Trophoblast cell (in vitro differentiated cells and primary cell): ENCODE data around the gene HNRNPL.
"Not testable (repeated sequence)": the region's sequence is repeated elsewhere in the genome, so short reads cannot be mapped to it uniquely, and the experiment has no call there.

Experiments used
- DNase-seq, 2 donors: peaks; one replicate each; pipeline ENCODE4 v3.0.0-alpha.2; 2016
- H2AFZ ChIP-seq: 2 replicates; pipeline ENCODE4 v1.6.1; 2013; ENCODE audit warnings: low read length, moderate library complexity, mild to moderate bottlenecking; ENCODE audit not compliant: insufficient read depth, poor library complexity
- H2AK5ac ChIP-seq: 2 replicates; pipeline ENCODE4 v1.6.1; 2013; ENCODE audit warnings: mild to moderate bottlenecking, low read length
- H2BK120ac ChIP-seq: 2 replicates; pipeline ENCODE4 v1.6.1; 2013; ENCODE audit warnings: low read length, mild to moderate bottlenecking, moderate library complexity; ENCODE audit not compliant: insufficient read depth, poor library complexity
- H2BK12ac ChIP-seq: 2 replicates; pipeline ENCODE4 v1.6.1; 2013; ENCODE audit warnings: mild to moderate bottlenecking, low read length, moderate library complexity
- H2BK5ac ChIP-seq: 2 replicates; pipeline ENCODE4 v1.6.1; 2013; ENCODE audit warnings: low read length, low read depth, moderate library complexity, mild to moderate bottlenecking; ENCODE audit not compliant: poor library complexity
- H3K14ac ChIP-seq: 2 replicates; pipeline ENCODE4 v1.6.1; 2013; ENCODE audit warnings: mild to moderate bottlenecking, low read length
- H3K18ac ChIP-seq: 2 replicates; pipeline ENCODE4 v1.6.1; 2013; ENCODE audit warnings: mild to moderate bottlenecking, low read length
- H3K23ac ChIP-seq: 2 replicates; pipeline ENCODE4 v1.6.1; 2013; ENCODE audit warnings: low read length
- H3K27ac ChIP-seq: 2 replicates; pipeline ENCODE4 v1.5.1; 2013; ENCODE audit warnings: low read depth, mild to moderate bottlenecking, inconsistent platforms, low read length, moderate library complexity
- H3K27me3 ChIP-seq: 2 replicates; pipeline ENCODE4 v1.6.1; 2013; ENCODE audit warnings: inconsistent platforms, mild to moderate bottlenecking, low read length, moderate library complexity; ENCODE audit not compliant: insufficient read depth
- H3K36me3 ChIP-seq, 2 experiments: 1 replicate in 1 of 2; 2 replicates in 1 of 2; pipeline ENCODE4 v1.6.1; 2013; ENCODE audit warnings: low read length in 2 of 2, mild to moderate bottlenecking in 2 of 2, moderate library complexity in 1 of 2; ENCODE audit not compliant: insufficient read depth in 2 of 2, control insufficient read depth in 1 of 2
- H3K4ac ChIP-seq: 2 replicates; pipeline ENCODE4 v1.6.1; 2013; ENCODE audit warnings: low read depth, mild to moderate bottlenecking, low read length, moderate library complexity
- H3K4me1 ChIP-seq, 2 experiments: 1 replicate in 1 of 2; 2 replicates in 1 of 2; pipeline ENCODE4 v1.6.1; 2013; ENCODE audit warnings: low read length in 2 of 2, mild to moderate bottlenecking in 2 of 2, moderate library complexity in 1 of 2; ENCODE audit not compliant: insufficient read depth in 2 of 2, control insufficient read depth in 1 of 2
- H3K4me2 ChIP-seq: 2 replicates; pipeline ENCODE4 v1.6.1; 2013; ENCODE audit warnings: inconsistent platforms, mild to moderate bottlenecking, low read length, moderate library complexity
- H3K4me3 ChIP-seq: 2 replicates; pipeline ENCODE4 v1.5.1; 2013; ENCODE audit warnings: mild to moderate bottlenecking, low read depth, low read length, inconsistent platforms
- H3K79me1 ChIP-seq: one replicate; pipeline ENCODE4 v1.6.1; 2013; ENCODE audit warnings: low read length
- H3K79me2 ChIP-seq: 2 replicates; pipeline ENCODE4 v1.6.1; 2013; ENCODE audit warnings: low read length, mild to moderate bottlenecking; ENCODE audit not compliant: control insufficient read depth, insufficient read depth, poor library complexity
- H3K9ac ChIP-seq: 2 replicates; pipeline ENCODE4 v1.6.1; 2013; ENCODE audit warnings: mild to moderate bottlenecking, low read length
- H3K9me3 ChIP-seq: 2 replicates; pipeline ENCODE4 v1.6.1; 2013; ENCODE audit warnings: low read depth, mild to moderate bottlenecking, control low read depth, inconsistent platforms, low read length; ENCODE audit not compliant: insufficient read depth
- H4K12ac ChIP-seq: 2 replicates; pipeline ENCODE4 v1.6.1; 2013; ENCODE audit warnings: low read depth, mild to moderate bottlenecking, low read length, moderate library complexity
- H4K8ac ChIP-seq: 2 replicates; pipeline ENCODE4 v1.6.1; 2013; ENCODE audit warnings: low read depth, mild to moderate bottlenecking, low read length, moderate library complexity
- H4K91ac ChIP-seq: one replicate; pipeline ENCODE4 v1.6.1; 2013; ENCODE audit warnings: low read depth, mild to moderate bottlenecking, low read length, moderate library complexity
- WGBS: extraction: QIAGEN DNeasy Blood & Tissue Kit; methylation state at CpG from one replicate; pipeline ENCODE4 v1.1.7; 2013; ENCODE audit warnings: missing lambda C conversion rate; ENCODE audit not compliant: insufficient read length, insufficient coverage; ENCODE audit errors: extremely low coverage; 5-methylcytosine and 5-hydroxymethylcytosine counted together

HNRNPL gene

GRCh38 chr19:38888876-38889275 lies 39.1 kb upstream of the HNRNPL start:
- no peak overlapping the region for H3K4me3 ChIP-seq
- H3K4me2 ChIP-seq, result no peak overlapping the region
- no peak overlapping the region for H2BK120ac ChIP-seq

DNA sequence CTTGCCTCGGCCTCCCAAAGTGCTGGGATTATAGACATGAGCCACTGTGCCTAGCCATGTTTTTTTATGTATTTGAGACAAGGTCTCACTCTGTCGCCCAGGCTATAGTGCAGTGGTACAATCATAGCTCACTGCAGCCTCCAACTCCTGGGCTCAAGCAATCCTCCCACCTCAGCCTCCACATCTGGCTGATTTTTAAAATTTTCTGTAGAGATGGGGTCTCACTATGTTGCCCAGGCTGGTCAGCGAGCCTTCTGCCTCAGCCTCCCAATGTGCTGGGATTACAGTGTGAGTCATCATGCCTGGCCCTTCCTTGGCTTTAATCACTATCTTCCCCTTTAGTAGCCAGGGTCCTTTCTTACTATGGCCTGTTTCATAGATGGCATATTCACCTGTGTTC lies 34.9 kb upstream of the HNRNPL start:
- H3K4me3 ChIP-seq, DNase-seq, H3K4me2 ChIP-seq, H3K4ac ChIP-seq, H3K9me3 ChIP-seq, H3K4me1 ChIP-seq, H3K9ac ChIP-seq, H3K79me2 ChIP-seq, H2BK12ac ChIP-seq, H3K36me3 ChIP-seq, H3K23ac ChIP-seq, H4K8ac ChIP-seq, H2BK5ac ChIP-seq, H4K12ac ChIP-seq, H3K14ac ChIP-seq, H2AK5ac ChIP-seq, H2AFZ ChIP-seq, H3K27ac ChIP-seq, H3K18ac ChIP-seq, H3K79me1 ChIP-seq, H4K91ac ChIP-seq, H3K27me3 ChIP-seq, H2BK120ac ChIP-seq: not testable (repeated sequence)
- no CpG with 5 or more reads among the region's 3 CpGs for WGBS

More at GRCh38 chr19:38888876-38889275, 39.1 kb upstream of the HNRNPL start:
- no peak overlapping the region for H3K18ac ChIP-seq
- H3K27me3 ChIP-seq, result no peaks in the 10 kb centered on the region
- H3K79me1 ChIP-seq, result no peaks in the 10 kb centered on the region
- H2BK5ac ChIP-seq, result no peak overlapping the region
- no peak overlapping the region for H4K91ac ChIP-seq
- H3K4ac ChIP-seq, result no peak overlapping the region
- no CpG with 5 or more reads among the region's 17 CpGs for WGBS
- no peak overlapping the region for H4K8ac ChIP-seq
- DNase-seq, result no peak
- no peak overlapping the region for H2AK5ac ChIP-seq
- no peak overlapping the region for H4K12ac ChIP-seq
- H3K27ac ChIP-seq, result no peak overlapping the region
- no peak overlapping the region for H2AFZ ChIP-seq
- H3K36me3 ChIP-seq, result peaks cover 7 to 10% of the 10 kb centered on the region in 2 experiments
- H2BK12ac ChIP-seq, result no peak overlapping the region
- H3K79me2 ChIP-seq, result no peaks in the 10 kb centered on the region
- H3K14ac ChIP-seq, result no peak overlapping the region
- H3K4me1 ChIP-seq, result no peaks in the 10 kb centered on the region
- no peaks in the 10 kb centered on the region for H3K9me3 ChIP-seq
- H3K9ac ChIP-seq, result no peak overlapping the region
- no peak overlapping the region for H3K23ac ChIP-seq

GRCh38 chr19:38883286-38883685 lies 33.5 kb upstream of the HNRNPL start:
- Histone ChIP-seq H2AK5ac (no peak overlapping the region), H2AFZ (no peak overlapping the region), H3K4ac (no peak overlapping the region), H4K8ac (no peak overlapping the region), H3K27me3 (no peaks in the 10 kb centered on the region), H3K9ac (no peak overlapping the region), H3K18ac (no peak overlapping the region), H2BK5ac (no peak overlapping the region), H2BK12ac (no peak overlapping the region), H3K4me2 (no peak overlapping the region), H4K12ac (no peak overlapping the region), H3K36me3 (no peaks in the 10 kb centered on the region), H2BK120ac (no peak overlapping the region), H3K4me1 (no peaks in the 10 kb centered on the region), H3K27ac (no peak overlapping the region), H3K4me3 (no peak overlapping the region), H3K14ac (no peak overlapping the region), H4K91ac (no peak overlapping the region), H3K79me1 (no peaks in the 10 kb centered on the region), H3K9me3 (no peaks in the 10 kb centered on the region), H3K23ac (no peak overlapping the region), H3K79me2 (no peaks in the 10 kb centered on the region)
- WGBS, result no CpG with 5 or more reads among the region's 9 CpGs
- no peak for DNase-seq

GRCh38 chr19:38880882-38881609 lies 31.3 kb upstream of the HNRNPL start:
- H3K27ac ChIP-seq, result no peak overlapping the region
- no peak overlapping the region for H4K91ac ChIP-seq
- H2BK12ac ChIP-seq, result no peak overlapping the region
- H3K4me3 ChIP-seq, result no peak overlapping the region
- no peaks in the 10 kb centered on the region for H3K27me3 ChIP-seq
- H3K79me1 ChIP-seq, result no peaks in the 10 kb centered on the region
- no peak overlapping the region for H3K14ac ChIP-seq
- H3K36me3 ChIP-seq, result no peaks in the 10 kb centered on the region
- no peaks in the 10 kb centered on the region for H3K4me1 ChIP-seq
- no peak overlapping the region for H3K4me2 ChIP-seq
- no peak overlapping the region for H3K4ac ChIP-seq
- no peak overlapping the region for H4K8ac ChIP-seq
- H3K9me3 ChIP-seq, result no peaks in the 10 kb centered on the region
- H2AFZ ChIP-seq, result no peak overlapping the region
- DNase-seq, result no peak
- H3K79me2 ChIP-seq, result no peaks in the 10 kb centered on the region
- H3K18ac ChIP-seq, result no peak overlapping the region
- H2AK5ac ChIP-seq, result no peak overlapping the region
- H3K23ac ChIP-seq, result no peak overlapping the region
- H4K12ac ChIP-seq, result no peak overlapping the region
- H2BK120ac ChIP-seq, result no peak overlapping the region
- WGBS, result no CpG with 5 or more reads among the region's 19 CpGs
- no peak overlapping the region for H3K9ac ChIP-seq
- H2BK5ac ChIP-seq, result no peak overlapping the region
